H1 (cell line): Measurements from ENCODE around the gene IYD. TPM values are rescaled to one million over a fixed set of nuclear protein-coding genes. Genes with fewer than 3 reads are reported as not detected.

Experiments used
- CTCF ChIA-PET: fragments of 300-600 bp; sonication (Branson Sonifier 250); formaldehyde crosslinking; loops from one replicate; lab custom pipeline; 2021; ENCODE audit not compliant: partially characterized antibody; lab: Charles Lee
- POLR2A ChIA-PET: fragments of 300-600 bp; sonication (Branson Sonifier 250); formaldehyde crosslinking; loops from one replicate; lab custom pipeline; 2021; ENCODE audit warnings: inconsistent platforms; ENCODE audit not compliant: partially characterized antibody; lab: Charles Lee
- DNase-seq, 2 experiments: peaks; one replicate each; pipeline versions ENCODE4 v3.0.0 to v3.0.0-alpha.2; 2010 to 2022; ENCODE audit warnings: low spot score in 2 of 2, low read depth in 1 of 2, mixed read lengths in 1 of 2
- FAIRE-seq: peaks from 2 replicates; lab custom pipeline; 2011; peaks lifted over from hg19 to GRCh38; lab: Jason Lieb, UNC
- H2AFZ ChIP-seq: 2 replicates; pipeline ENCODE4 v1.8.1; 2012; ENCODE audit warnings: low read length, inconsistent platforms
- H2AK5ac ChIP-seq: 2 replicates; pipeline ENCODE4 v1.6.1; 2013; ENCODE audit warnings: low read depth, low read length
- H2BK120ac ChIP-seq: replicated peaks from 2 replicates; pipeline ENCODE3; 2013; ENCODE audit warnings: low read depth, low read length, inconsistent platforms
- H2BK12ac ChIP-seq: 2 replicates; pipeline ENCODE4 v1.6.1; 2013; ENCODE audit warnings: low read depth, low read length
- H2BK15ac ChIP-seq: 2 replicates; pipeline ENCODE4 v1.6.1; 2013; ENCODE audit warnings: low read length
- H2BK20ac ChIP-seq: 2 replicates; pipeline ENCODE4 v1.6.1; 2013; ENCODE audit warnings: low read length
- H2BK5ac ChIP-seq: 2 replicates; pipeline ENCODE4 v1.6.1; 2013; ENCODE audit warnings: low read depth, low read length
- H3K14ac ChIP-seq: 2 replicates; pipeline ENCODE4 v1.6.1; 2013; ENCODE audit warnings: inconsistent platforms; ENCODE audit not compliant: insufficient read length
- H3K18ac ChIP-seq: 2 replicates; pipeline ENCODE4 v1.6.1; 2013; ENCODE audit warnings: low read length; ENCODE audit errors: extremely low read depth
- H3K23ac ChIP-seq: 2 replicates; pipeline ENCODE4 v1.6.1; 2013; ENCODE audit warnings: inconsistent platforms; ENCODE audit not compliant: insufficient read length
- H3K23me2 ChIP-seq: 2 replicates; pipeline ENCODE4 v1.6.1; 2013; ENCODE audit warnings: low read depth, low read length
- H3K27ac ChIP-seq: 2 replicates; pipeline ENCODE4 v1.6.1; 2011; ENCODE audit warnings: low read depth, low read length, inconsistent platforms
- H3K27me3 ChIP-seq, 4 experiments: replicated peaks in 1 of 4; 1 replicate in 1 of 4; 2 replicates in 3 of 4; pipeline versions ENCODE4 v1.6.1 to v1.8.1; 2011 to 2013; ENCODE audit warnings: low read length in 3 of 4, mild to moderate bottlenecking in 3 of 4, inconsistent platforms in 2 of 4, mixed read lengths in 2 of 4, moderate library complexity in 1 of 4; ENCODE audit not compliant: control insufficient read depth in 3 of 4, insufficient read depth in 3 of 4; ENCODE audit errors: extremely low read depth in 1 of 4
- H3K36me3 ChIP-seq, 4 experiments: 2 replicates each; pipeline versions ENCODE4 v1.6.1 to v1.8.1; 2011 to 2013; ENCODE audit warnings: mild to moderate bottlenecking in 4 of 4, low read length in 3 of 4, moderate library complexity in 2 of 4, control low read depth in 1 of 4, inconsistent platforms in 1 of 4; ENCODE audit not compliant: insufficient read depth in 4 of 4, control insufficient read depth in 2 of 4
- H3K4ac ChIP-seq: replicated peaks from 2 replicates; pipeline ENCODE3; 2013; ENCODE audit warnings: low read length, low read depth, mixed read lengths, inconsistent platforms; ENCODE audit not compliant: insufficient read length
- H3K4me1 ChIP-seq, 4 experiments: replicated peaks in 1 of 4; 1 replicate in 1 of 4; 2 replicates in 3 of 4; pipeline versions ENCODE4 v1.6.1 to v1.8.1; 2011 to 2013; ENCODE audit warnings: low read length in 3 of 4, inconsistent platforms in 2 of 4, mixed read lengths in 1 of 4; ENCODE audit not compliant: insufficient read depth in 4 of 4, control insufficient read depth in 3 of 4
- H3K4me2 ChIP-seq, 2 experiments: 2 replicates each; pipeline versions ENCODE4 v1.6.1 to v1.8.1; 2011 to 2013; ENCODE audit warnings: low read depth in 2 of 2, low read length in 2 of 2, control low read depth in 1 of 2, inconsistent platforms in 1 of 2, mild to moderate bottlenecking in 1 of 2; ENCODE audit not compliant: insufficient read depth in 1 of 2
- H3K4me3 ChIP-seq, 4 experiments: fragments of 200-600, 300-600 bp in 1 of 4; sonication (generic), shearing (Covaris generic), sonication (Bioruptor Twin) in 1 of 4; 2 replicates each; pipeline versions ENCODE4 v1.5.1 to v1.8.1; 2011 to 2016; ENCODE audit warnings: low read length in 4 of 4, low read depth in 3 of 4, control low read depth in 2 of 4, inconsistent platforms in 2 of 4, mild to moderate bottlenecking in 2 of 4, mixed read lengths in 1 of 4, moderate library complexity in 1 of 4; ENCODE audit not compliant: insufficient read depth in 2 of 4; ENCODE audit errors: extremely low read depth in 1 of 4
- H3K56ac ChIP-seq: replicated peaks from 2 replicates; pipeline ENCODE3; 2013; ENCODE audit warnings: low read depth, mild to moderate bottlenecking, mixed read lengths, low read length, inconsistent platforms; ENCODE audit not compliant: insufficient read length
- H3K79me1 ChIP-seq: 2 replicates; pipeline ENCODE4 v1.6.1; 2013; ENCODE audit warnings: low read depth, low read length, control low read depth
- H3K79me2 ChIP-seq, 2 experiments: 2 replicates each; pipeline versions ENCODE4 v1.6.1 to v1.8.1; 2012 to 2013; ENCODE audit warnings: low read length in 2 of 2, mild to moderate bottlenecking in 2 of 2, inconsistent platforms in 1 of 2; ENCODE audit not compliant: insufficient read depth in 2 of 2, control insufficient read depth in 1 of 2
- H3K9ac ChIP-seq, 4 experiments: replicated peaks in 1 of 4; 1 replicate in 1 of 4; 2 replicates in 3 of 4; pipeline versions ENCODE4 v1.6.1 to v1.8.1; 2011 to 2013; ENCODE audit warnings: low read depth in 3 of 4, low read length in 3 of 4, control low read depth in 2 of 4, mild to moderate bottlenecking in 2 of 4, moderate library complexity in 2 of 4, inconsistent platforms in 1 of 4; ENCODE audit errors: extremely low read depth in 1 of 4
- H3K9me3 ChIP-seq, 2 experiments: 2 replicates each; pipeline versions ENCODE4 v1.6.1 to v1.8.1; 2012 to 2013; ENCODE audit warnings: mild to moderate bottlenecking in 2 of 2, moderate library complexity in 2 of 2, control low read depth in 1 of 2, inconsistent platforms in 1 of 2, low read depth in 1 of 2, low read length in 1 of 2, mixed read lengths in 1 of 2; ENCODE audit not compliant: insufficient read depth in 2 of 2
- H4K20me1 ChIP-seq, 2 experiments: replicated peaks in 1 of 2; 2 replicates each; pipeline versions ENCODE3 to v1.8.1; 2011 to 2013; ENCODE audit warnings: inconsistent platforms in 2 of 2, low read length in 2 of 2, mild to moderate bottlenecking in 1 of 2; ENCODE audit not compliant: insufficient read depth in 2 of 2, control insufficient read depth in 1 of 2
- H4K5ac ChIP-seq: 2 replicates; pipeline ENCODE4 v1.6.1; 2013; ENCODE audit warnings: low read length, low read depth, mixed read lengths, inconsistent platforms; ENCODE audit not compliant: insufficient read length
- H4K8ac ChIP-seq: 2 replicates; pipeline ENCODE4 v1.8.0; 2013; ENCODE audit warnings: mild to moderate bottlenecking, moderate library complexity, low read length, inconsistent platforms; ENCODE audit not compliant: insufficient read depth; ENCODE audit errors: extremely low read depth
- H4K91ac ChIP-seq: replicated peaks from 2 replicates; pipeline ENCODE3; 2013; ENCODE audit warnings: low read length, mixed read lengths, inconsistent platforms; ENCODE audit not compliant: insufficient read length
- CBX5 ChIP-seq: fragments of 300-800, 300-1000 bp; sonication (generic); IDR thresholded peaks from 2 replicates; pipeline ENCODE4 v1.7.1; 2016; ENCODE audit warnings: antibody characterized with exemption, low read length, low read depth
- CHD2 ChIP-seq: IDR thresholded peaks from 2 replicates; pipeline ENCODE4 v1.6.1; 2012; ENCODE audit warnings: low read length, improper control_type of control experiment
- EGR1 ChIP-seq: IDR thresholded peaks from 2 replicates; pipeline ENCODE4 v1.6.1; 2011; ENCODE audit warnings: low read depth, low read length, borderline replicate concordance
- GABPA ChIP-seq: IDR thresholded peaks from 2 replicates; pipeline ENCODE4 v1.6.1; 2011; ENCODE audit warnings: mild to moderate bottlenecking, low read length, moderate library complexity, borderline replicate concordance; ENCODE audit not compliant: insufficient read depth
- RAD21 ChIP-seq, 2 experiments: IDR thresholded peaks in 1 of 2; conservative IDR thresholded peaks in 1 of 2; 2 replicates each; pipeline ENCODE4 v1.6.1; 2011; ENCODE audit warnings: low read depth in 2 of 2, low read length in 2 of 2, improper control_type of control experiment in 1 of 2, inconsistent platforms in 1 of 2, mild to moderate bottlenecking in 1 of 2, moderate library complexity in 1 of 2
- SIRT6 ChIP-seq: IDR thresholded peaks from one replicate; pipeline ENCODE4 v1.7.1; 2012; ENCODE audit warnings: low read length, inconsistent platforms
- SUZ12 ChIP-seq: fragments of 200-600 bp; sonication (generic); IDR thresholded peaks from 2 replicates; pipeline ENCODE4 v1.6.1; 2012; ENCODE audit warnings: mild to moderate bottlenecking, inconsistent platforms, low read length, moderate library complexity, mixed read lengths
- WGBS, 2 experiments: shearing (Covaris generic) in 1 of 2; methylation state at CpG; one replicate each; pipeline versions ENCODE4 v1.1.6 to v1.1.7; 2013 to 2015; ENCODE audit warnings: low lambda C conversion rate in 2 of 2, mixed read lengths in 2 of 2, inconsistent platforms in 1 of 2, low coverage in 1 of 2, missing lambda C conversion rate in 1 of 2; ENCODE audit not compliant: insufficient replicate concordance in 2 of 2, insufficient coverage in 1 of 2, insufficient read length in 1 of 2; ENCODE audit errors: extremely low coverage in 1 of 2, missing lambda C conversion rate in 1 of 2; 5-methylcytosine and 5-hydroxymethylcytosine counted together
- polyA plus RNA-seq, 7 experiments: library from polyadenylated mRNA; depleted of rRNA in 3 of 7; stranded (reverse) in 5 of 7; unstranded in 2 of 7; fragments of >200 nt in 5 of 7; fragments of 200-250 nt in 2 of 7; gene quantifications; 1 replicate in 5 of 7; 2 replicates in 1 of 7; 4 replicates in 1 of 7; pipeline versions ENCODE4 v1.2.1 to v1.2.3, GENCODE V29; 2011 to 2013; ENCODE audit warnings: missing spikeins in 2 of 7, mixed read lengths in 2 of 7
- total RNA-seq: library from RNA; stranded (reverse); fragmentation: NEBNext Ultra II Directional; extraction: Animal tissue kit (Norgen Biotek cat#: 25700); gene quantifications from 2 replicates; pipeline ENCODE4 v1.2.1, GENCODE V29; 2021

Gene IYD
- total and polyA plus RNA-seq, 2 of the 8 experiments (the other 6 are each of a cell fraction or from before 2014, with no cell fraction given): not detected

DNA sequence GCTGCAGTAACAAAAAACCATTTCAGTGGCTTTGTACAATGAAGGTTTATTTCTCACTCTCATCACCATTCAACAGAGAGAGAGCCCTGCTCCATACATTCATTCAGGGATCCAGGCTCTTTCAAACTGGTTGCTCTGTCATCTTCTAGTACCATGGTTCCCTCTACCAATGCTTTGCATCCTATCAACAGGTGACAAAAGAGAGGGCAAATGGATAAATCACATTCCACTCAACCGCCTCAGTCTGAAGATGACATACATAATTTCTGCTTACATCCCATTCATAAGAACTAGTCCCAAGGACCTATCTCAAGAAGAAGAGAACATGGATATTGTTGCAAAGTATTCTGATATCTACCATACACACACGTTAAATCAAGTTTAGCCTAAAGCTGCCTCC, 51.6 kb downstream of the IYD start:
- Histone ChIP-seq H2AFZ (no peak overlapping the region), H4K5ac (no peak overlapping the region), H2BK12ac (no peak overlapping the region), H3K79me1 (no peaks in the 10 kb centered on the region), H3K27ac (no peak overlapping the region), H4K91ac (no peak overlapping the region), H2BK15ac (no peak overlapping the region), H3K4ac (no peak overlapping the region), H3K9me3 (peaks cover 7 to 10% of the 10 kb centered on the region in 2 experiments; a peak in 2 of 4 replicates), H3K56ac (no peak overlapping the region), H2AK5ac (no peak overlapping the region), H3K23me2 (no peaks in the 10 kb centered on the region), H3K4me3 (no peak overlapping the region), H3K18ac (no peak overlapping the region), H4K8ac (no peak overlapping the region), H3K27me3 (no peaks in the 10 kb centered on the region), H3K23ac (no peak overlapping the region), H3K4me2 (no peak overlapping the region), H2BK5ac (no peak overlapping the region), H3K4me1 (no peaks in the 10 kb centered on the region), H4K20me1 (no peaks in the 10 kb centered on the region), H3K9ac (no peak overlapping the region), H3K79me2 (no peaks in the 10 kb centered on the region), H2BK120ac (no peak overlapping the region), H3K14ac (no peak overlapping the region), H3K36me3 (no peaks in the 10 kb centered on the region), H2BK20ac (no peak overlapping the region)
- FAIRE-seq (no peak), DNase-seq (no peak)
- POLR2A ChIA-PET: no interaction called here
- TF ChIP-seq CHD2 (no peak), GABPA (no peak), SIRT6 (no peak), EGR1 (no peak), CBX5 (no peak), SUZ12 (no peak), RAD21 (IDR thresholded peaks at IDR 0.05 in 1 of 2, conservative IDR thresholded peaks at IDR 0.05 in 1 of 2; ENCODE audit: low read depth in 2 of 2, low read length in 2 of 2) (no peak)
- WGBS, 2 experiments: 89% methylated on average over 2 of the region's 2 CpGs; no CpG with 5 or more reads in 1 of the 2 experiments
- CTCF ChIA-PET: interaction anchor here (0.7 to 11.0 kb wide), 13 partner anchors 8 to 397 kb away, joined by 3 to 150 read pairs (median 3); no protein-coding TSS in a partner anchor
